Loucy (cell line): ENCODE measurements around the gene KIAA0232.

Experiments
- H2AFZ ChIP-seq: fragments of 200-600 bp; sonication (generic); 2 replicates; pipeline ENCODE4 v1.6.0; 2016; ENCODE audit warnings: antibody characterized with exemption, mild to moderate bottlenecking, low read length, moderate library complexity
- H3F3A ChIP-seq: fragments of 200-600 bp; 2 replicates; pipeline ENCODE4 v1.6.0; 2016; ENCODE audit warnings: antibody characterized with exemption, low read depth, mild to moderate bottlenecking
- H3K27me3 ChIP-seq: fragments of 200-600 bp; sonication (generic); 2 replicates; pipeline ENCODE4 v1.6.1; 2014; ENCODE audit warnings: low read length, mild to moderate bottlenecking; ENCODE audit not compliant: insufficient read depth, poor library complexity, severe bottlenecking
- H3K36me3 ChIP-seq: fragments of 200-600 bp; sonication (generic); 2 replicates; pipeline ENCODE4 v1.6.1; 2016; ENCODE audit warnings: low read length; ENCODE audit not compliant: insufficient read depth
- H3K4me1 ChIP-seq: fragments of 200-600 bp; sonication (generic); 2 replicates; pipeline ENCODE4 v1.5.1; 2014; ENCODE audit warnings: low read length, mild to moderate bottlenecking; ENCODE audit not compliant: insufficient read depth, poor library complexity, severe bottlenecking
- H3K4me2 ChIP-seq: fragments of 200-600 bp; sonication (generic); 2 replicates; pipeline ENCODE4 v1.6.0; 2014; ENCODE audit warnings: antibody characterized with exemption, low read length, low read depth, mild to moderate bottlenecking; ENCODE audit not compliant: poor library complexity, severe bottlenecking
- H3K4me3 ChIP-seq: fragments of 200-600 bp; sonication (generic); 2 replicates; pipeline ENCODE4 v1.5.1; 2014; ENCODE audit warnings: low read length, mild to moderate bottlenecking, mixed read lengths; ENCODE audit not compliant: poor library complexity, severe bottlenecking
- H3K79me2 ChIP-seq: fragments of 200-600 bp; sonication (generic); 2 replicates; pipeline ENCODE4 v1.6.1; 2014; ENCODE audit warnings: low read length; ENCODE audit not compliant: insufficient read depth
- H3K9ac ChIP-seq: fragments of 200-600 bp; sonication (generic); 2 replicates; pipeline ENCODE4 v1.6.0; 2014; ENCODE audit warnings: mild to moderate bottlenecking, low read depth, low read length, moderate library complexity; ENCODE audit not compliant: poor library complexity, severe bottlenecking
- H3K9me2 ChIP-seq: fragments of 200-600 bp; sonication (generic); replicated peaks from 2 replicates; pipeline ENCODE4 v1.6.1; 2016; ENCODE audit warnings: low read depth, low read length, mixed read lengths
- H3K9me3 ChIP-seq: fragments of 200-600 bp; sonication (generic); 2 replicates; pipeline ENCODE4 v1.6.1; 2014; ENCODE audit warnings: mild to moderate bottlenecking, antibody characterized with exemption, low read length, low read depth; ENCODE audit not compliant: insufficient read depth
- H4K20me1 ChIP-seq: fragments of 200-600 bp; sonication (generic); 2 replicates; pipeline ENCODE4 v1.6.0; 2014; ENCODE audit warnings: antibody characterized with exemption, low read length, mild to moderate bottlenecking; ENCODE audit not compliant: insufficient read depth, poor library complexity, severe bottlenecking
- EZH2phosphoT487 ChIP-seq: fragments of 200-600 bp; IDR thresholded peaks from 2 replicates; pipeline ENCODE4 v1.6.1; 2018; ENCODE audit warnings: antibody characterized with exemption, mild to moderate bottlenecking, moderate library complexity, borderline replicate concordance
- TF ChIP-seq, protein P1 (sequence below): fragments of 200-600 bp; sonication (generic); conservative IDR thresholded peaks from 2 replicates; pipeline ENCODE4 v1.5.1; 2014; ENCODE audit warnings: mild to moderate bottlenecking, antibody characterized with exemption, low read length

The KIAA0232 gene

DNA sequence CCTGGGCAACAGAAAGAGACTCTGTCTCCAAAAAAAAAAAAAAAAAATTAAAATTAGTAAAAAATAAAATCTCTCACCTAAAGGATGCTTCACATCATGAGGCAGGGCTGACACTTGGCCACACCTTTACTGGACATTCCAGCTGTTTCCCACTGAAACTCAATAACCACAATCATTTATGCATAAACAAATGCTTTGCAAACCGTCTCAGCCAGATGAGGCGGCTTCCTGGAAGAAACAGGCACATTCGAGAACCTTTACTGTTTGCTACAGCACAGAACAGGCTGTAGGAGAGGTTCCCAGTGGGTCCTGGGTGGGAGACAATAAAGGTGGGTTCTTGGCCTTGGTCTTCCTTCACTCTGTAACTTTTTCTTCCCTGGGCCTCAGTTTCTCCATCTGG is 116.2 kb downstream of the KIAA0232 start:
- no peaks in the 10 kb centered on the region for H3K36me3 ChIP-seq
- no peaks in the 10 kb centered on the region for H3K79me2 ChIP-seq
- H3K27me3 ChIP-seq: no peaks in the 10 kb centered on the region
- no peak overlapping the region for H3K4me2 ChIP-seq
- no peak overlapping the region for H3K9ac ChIP-seq
- no peak overlapping the region for H3K4me3 ChIP-seq
- no peaks in the 10 kb centered on the region for H4K20me1 ChIP-seq
- H3K9me3 ChIP-seq: no peaks in the 10 kb centered on the region
- peaks cover 3% of the 10 kb centered on the region for H3K4me1 ChIP-seq
- no peaks in the 10 kb centered on the region for H3K9me2 ChIP-seq
- H3F3A ChIP-seq: no peaks in the 10 kb centered on the region
- no peak for TF ChIP-seq EZH2phosphoT487
- TF ChIP-seq, protein P1, sequence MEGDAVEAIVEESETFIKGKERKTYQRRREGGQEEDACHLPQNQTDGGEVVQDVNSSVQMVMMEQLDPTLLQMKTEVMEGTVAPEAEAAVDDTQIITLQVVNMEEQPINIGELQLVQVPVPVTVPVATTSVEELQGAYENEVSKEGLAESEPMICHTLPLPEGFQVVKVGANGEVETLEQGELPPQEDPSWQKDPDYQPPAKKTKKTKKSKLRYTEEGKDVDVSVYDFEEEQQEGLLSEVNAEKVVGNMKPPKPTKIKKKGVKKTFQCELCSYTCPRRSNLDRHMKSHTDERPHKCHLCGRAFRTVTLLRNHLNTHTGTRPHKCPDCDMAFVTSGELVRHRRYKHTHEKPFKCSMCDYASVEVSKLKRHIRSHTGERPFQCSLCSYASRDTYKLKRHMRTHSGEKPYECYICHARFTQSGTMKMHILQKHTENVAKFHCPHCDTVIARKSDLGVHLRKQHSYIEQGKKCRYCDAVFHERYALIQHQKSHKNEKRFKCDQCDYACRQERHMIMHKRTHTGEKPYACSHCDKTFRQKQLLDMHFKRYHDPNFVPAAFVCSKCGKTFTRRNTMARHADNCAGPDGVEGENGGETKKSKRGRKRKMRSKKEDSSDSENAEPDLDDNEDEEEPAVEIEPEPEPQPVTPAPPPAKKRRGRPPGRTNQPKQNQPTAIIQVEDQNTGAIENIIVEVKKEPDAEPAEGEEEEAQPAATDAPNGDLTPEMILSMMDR: no peak
- no peak overlapping the region for H2AFZ ChIP-seq

DNA sequence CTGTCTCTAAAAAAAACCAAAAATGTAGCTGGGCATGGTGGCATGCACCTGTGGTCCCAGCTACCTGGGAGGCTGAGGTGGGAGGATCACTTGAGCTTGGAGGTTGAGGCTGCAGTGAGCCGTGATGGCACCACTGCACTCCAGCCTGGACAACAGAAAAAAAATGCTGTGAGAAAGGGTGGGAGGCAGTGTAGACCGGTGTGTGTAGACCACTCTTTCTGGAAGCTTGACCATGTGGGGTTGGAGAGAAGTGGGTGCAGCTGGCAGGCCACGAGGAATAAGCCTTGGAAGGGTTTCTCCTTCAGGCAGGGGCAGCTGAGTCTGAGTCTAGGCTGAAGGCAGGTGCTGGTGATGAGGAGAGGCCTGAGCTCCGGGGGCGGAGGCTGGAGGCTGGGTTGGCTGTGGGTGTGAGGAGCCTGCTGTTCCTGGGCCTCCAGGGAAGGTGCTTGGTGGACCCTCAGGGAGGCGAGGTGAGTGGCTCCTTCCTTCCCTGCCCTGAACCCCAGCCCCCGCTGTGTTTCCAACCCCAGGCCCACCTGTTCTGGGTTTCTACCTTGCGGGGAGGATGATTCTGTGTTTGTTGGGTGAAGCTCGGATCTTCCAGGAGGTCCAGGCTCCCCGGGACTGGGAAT is 117.8 kb downstream of the KIAA0232 start:
- TF ChIP-seq, protein P1: no peak
- TF ChIP-seq EZH2phosphoT487: no peak
- Histone ChIP-seq H3F3A (no peaks in the 10 kb centered on the region), H3K9me2 (no peaks in the 10 kb centered on the region), H3K36me3 (no peaks in the 10 kb centered on the region), H3K4me2 (no peak overlapping the region), H3K4me1 (peaks cover 3% of the 10 kb centered on the region), H2AFZ (no peak overlapping the region), H3K79me2 (no peaks in the 10 kb centered on the region), H3K4me3 (no peak overlapping the region), H3K9me3 (no peaks in the 10 kb centered on the region), H4K20me1 (no peaks in the 10 kb centered on the region), H3K9ac (no peak overlapping the region), H3K27me3 (no peaks in the 10 kb centered on the region)

DNA sequence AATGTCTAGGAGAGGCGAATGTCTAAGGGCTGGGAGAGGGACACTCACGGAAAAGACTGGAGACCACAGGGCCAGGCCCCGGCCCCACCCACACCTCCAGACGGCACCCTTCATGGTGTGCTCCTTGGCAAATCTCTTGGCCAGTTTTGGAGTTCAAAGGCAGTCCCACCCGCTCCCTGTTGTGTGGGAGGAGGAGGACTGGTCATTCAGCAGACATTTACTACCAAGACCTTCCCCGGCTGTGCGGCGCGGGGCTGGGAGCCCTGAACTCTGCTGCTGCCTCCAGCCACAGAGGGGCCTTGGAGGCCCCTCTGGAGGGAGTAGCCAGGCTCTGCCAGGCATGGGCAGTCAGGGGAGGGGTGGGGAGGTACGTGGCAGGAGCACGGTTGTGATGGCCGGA is 118.4 kb downstream of the KIAA0232 start:
- H3K9me2 ChIP-seq: no peaks in the 10 kb centered on the region
- no peaks in the 10 kb centered on the region for H3K36me3 ChIP-seq
- no peaks in the 10 kb centered on the region for H3K27me3 ChIP-seq
- no peaks in the 10 kb centered on the region for H3F3A ChIP-seq
- H3K9me3 ChIP-seq: no peaks in the 10 kb centered on the region
- H3K9ac ChIP-seq: no peak overlapping the region
- peaks cover 3% of the 10 kb centered on the region for H3K4me1 ChIP-seq
- H3K4me3 ChIP-seq: no peak overlapping the region
- TF ChIP-seq, protein P1: no peak
- no peak for TF ChIP-seq EZH2phosphoT487
- H3K4me2 ChIP-seq: no peak overlapping the region
- H4K20me1 ChIP-seq: no peaks in the 10 kb centered on the region
- H3K79me2 ChIP-seq: no peaks in the 10 kb centered on the region
- no peak overlapping the region for H2AFZ ChIP-seq
